Activated naive CD8-positive, alpha-beta T cell treated with anti-CD3 and anti-CD28 coated beads, Interleukin-2, amount 50 U/mL, for 24 hours (primary cell): ENCODE data around the gene TSPAN18.

ENCODE experiments used
- ATAC-seq: fragments of 150-1000 bp; cut with Tn5 transposase; one replicate; pipeline ENCODE4 v1.10.0; 2021
- DNase-seq: peaks from one replicate; pipeline ENCODE4 v3.0.0; 2021
- H3K27ac Mint-ChIP-seq: one replicate; pipeline ENCODE4 v1.8.0; 2021; ENCODE audit warnings: mild to moderate bottlenecking, mixed read lengths
- H3K27me3 Mint-ChIP-seq: one replicate; pipeline ENCODE4 v1.8.0; 2021; ENCODE audit warnings: mixed read lengths
- H3K36me3 Mint-ChIP-seq: one replicate; pipeline ENCODE4 v1.8.0; 2021; ENCODE audit warnings: low read depth, mixed read lengths
- H3K4me1 Mint-ChIP-seq: one replicate; pipeline ENCODE4 v1.8.0; 2021; ENCODE audit warnings: mixed read lengths
- H3K4me3 Mint-ChIP-seq: one replicate; pipeline ENCODE4 v1.8.0; 2021; ENCODE audit warnings: mild to moderate bottlenecking, moderate library complexity, mixed read lengths
- H3K9me3 Mint-ChIP-seq: one replicate; pipeline ENCODE4 v1.8.0; 2021; ENCODE audit warnings: mixed read lengths

The TSPAN18 gene

DNA sequence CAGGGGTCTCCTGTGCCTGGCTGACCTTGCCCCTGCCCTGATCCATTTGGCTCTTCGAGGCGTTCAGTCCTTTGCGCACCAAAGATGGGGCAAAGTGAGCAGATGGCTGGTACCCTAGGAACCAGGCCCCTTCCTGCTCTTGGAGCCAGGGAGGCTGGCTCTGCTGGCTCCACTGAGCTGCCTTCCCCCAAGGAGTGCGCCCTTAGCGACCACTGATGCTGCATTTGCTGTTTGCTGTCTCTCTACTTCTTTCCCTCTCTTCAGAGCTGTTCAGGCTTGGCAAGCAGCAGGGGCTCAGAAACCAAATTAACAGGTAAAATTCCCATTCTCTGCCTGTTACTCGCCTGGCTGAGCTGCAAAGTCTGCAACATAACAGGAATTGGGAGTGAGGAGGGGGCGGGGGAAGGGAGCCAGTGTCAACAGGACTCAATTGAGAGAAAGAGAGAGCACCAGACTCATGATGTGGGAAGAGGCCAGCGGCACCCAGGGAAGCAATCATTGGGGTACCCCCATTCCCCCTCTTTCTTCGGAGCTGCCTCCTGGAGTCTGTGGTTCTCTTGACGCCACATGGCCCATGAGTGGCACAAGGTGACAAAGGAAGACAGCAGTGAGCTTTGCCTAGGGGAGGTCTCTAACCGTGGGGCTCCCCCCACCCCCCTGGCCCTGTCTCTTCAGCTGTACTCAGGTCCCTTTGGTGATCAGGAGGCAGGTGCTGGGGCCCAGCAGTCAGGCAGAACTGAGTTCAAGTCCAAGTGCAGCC lies 121.6 kb downstream of the TSPAN18 start:
- DNase-seq: no peak
- Mint-ChIP-seq H3K27ac (no peak overlapping the region), H3K27me3 (peaks cover 17% of the 10 kb centered on the region), H3K9me3 (peaks cover 19% of the 10 kb centered on the region), H3K4me3 (no peak overlapping the region), H3K36me3 (peaks cover 5% of the 10 kb centered on the region), H3K4me1 (no peaks in the 10 kb centered on the region)
- no peak for ATAC-seq

DNA sequence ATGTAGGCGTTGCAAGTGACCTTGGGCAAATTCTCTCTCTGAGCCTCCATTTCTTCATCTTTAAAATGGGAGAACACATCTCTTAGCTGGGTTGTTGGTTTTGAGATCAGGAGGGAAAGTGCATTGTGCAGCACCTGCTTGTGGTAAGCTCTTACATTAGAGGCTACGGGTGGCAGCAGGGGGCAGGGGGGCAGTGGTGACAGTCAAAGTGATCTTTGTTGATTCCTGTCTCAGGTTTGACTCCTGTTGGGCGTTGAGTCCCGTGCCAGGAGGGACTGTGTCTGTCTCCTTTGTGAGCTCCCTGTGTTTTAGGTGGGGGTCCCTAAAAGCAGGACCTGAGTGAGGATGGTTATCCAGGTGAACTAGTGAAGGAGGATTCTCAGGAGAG lies 122.2 kb downstream of the TSPAN18 start:
- no peaks in the 10 kb centered on the region for H3K4me1 Mint-ChIP-seq
- no peak overlapping the region for H3K4me3 Mint-ChIP-seq
- no peak for DNase-seq
- peaks cover 16% of the 10 kb centered on the region for H3K9me3 Mint-ChIP-seq
- no peak for ATAC-seq
- H3K27me3 Mint-ChIP-seq: peaks cover 17% of the 10 kb centered on the region
- no peak overlapping the region for H3K27ac Mint-ChIP-seq
- peaks cover 5% of the 10 kb centered on the region for H3K36me3 Mint-ChIP-seq

- H3K9me3 Mint-ChIP-seq: peaks cover 11% of the 10 kb centered on the region
- no peak overlapping the region for H3K27ac Mint-ChIP-seq
- no peaks in the 10 kb centered on the region for H3K4me1 Mint-ChIP-seq
- DNase-seq (no peak), ATAC-seq (no peak)
- peaks cover 2% of the 10 kb centered on the region for H3K36me3 Mint-ChIP-seq
- H3K4me3 Mint-ChIP-seq: no peak overlapping the region
- H3K27me3 Mint-ChIP-seq: peaks cover 17% of the 10 kb centered on the region
Measured at GRCh38 chr11:44849424-44849823, 122.7 kb downstream of the TSPAN18 start.

DNA sequence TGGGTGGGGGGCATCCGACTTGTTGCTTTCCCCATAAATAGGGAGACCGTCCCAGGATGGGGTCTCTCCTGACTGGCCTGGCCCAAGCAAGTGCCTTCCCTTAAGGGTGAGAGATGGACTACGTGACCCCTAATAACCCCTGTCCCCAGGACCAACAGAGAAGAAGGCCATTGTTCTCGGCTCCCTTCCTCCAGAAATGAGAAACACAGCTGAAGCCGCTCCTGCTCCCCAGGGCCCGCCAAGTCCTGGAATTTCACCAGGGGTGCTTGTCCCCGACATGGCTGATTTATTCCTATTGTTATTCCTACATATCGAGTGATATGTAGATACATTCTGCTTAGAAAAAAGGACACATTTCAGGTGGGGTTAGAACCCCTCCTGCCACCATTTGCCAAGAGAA lies 123.2 kb downstream of the TSPAN18 start:
- H3K4me3 Mint-ChIP-seq: no peak overlapping the region
- H3K27me3 Mint-ChIP-seq: peaks cover 17% of the 10 kb centered on the region
- no peak for ATAC-seq
- no peak overlapping the region for H3K27ac Mint-ChIP-seq
- peaks cover 2% of the 10 kb centered on the region for H3K36me3 Mint-ChIP-seq
- no peak for DNase-seq
- peaks cover 7% of the 10 kb centered on the region for H3K9me3 Mint-ChIP-seq
- peaks cover under 1% of the 10 kb centered on the region for H3K4me1 Mint-ChIP-seq

DNA sequence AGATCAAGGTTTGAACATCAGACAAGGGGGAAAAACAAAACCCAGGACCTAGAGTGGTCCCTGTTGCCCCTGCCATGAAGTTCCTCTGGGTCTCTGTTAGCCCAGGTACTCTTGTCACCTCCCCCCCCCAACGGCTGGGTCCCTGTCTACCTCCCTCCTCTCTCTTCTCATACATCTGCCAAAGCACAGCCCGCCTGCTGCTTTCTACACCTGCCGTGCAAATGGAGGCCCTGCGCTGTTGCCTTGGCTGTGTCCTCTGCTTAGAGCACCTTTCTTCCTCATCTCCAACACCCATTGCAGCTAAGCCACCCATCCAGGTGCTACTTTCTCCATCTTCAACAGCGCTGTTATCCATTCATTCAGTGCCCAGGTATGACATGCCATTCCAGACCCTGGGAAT lies 124.7 kb downstream of the TSPAN18 start:
- Mint-ChIP-seq H3K36me3 (no peaks in the 10 kb centered on the region), H3K9me3 (peaks cover 7% of the 10 kb centered on the region)

DNA sequence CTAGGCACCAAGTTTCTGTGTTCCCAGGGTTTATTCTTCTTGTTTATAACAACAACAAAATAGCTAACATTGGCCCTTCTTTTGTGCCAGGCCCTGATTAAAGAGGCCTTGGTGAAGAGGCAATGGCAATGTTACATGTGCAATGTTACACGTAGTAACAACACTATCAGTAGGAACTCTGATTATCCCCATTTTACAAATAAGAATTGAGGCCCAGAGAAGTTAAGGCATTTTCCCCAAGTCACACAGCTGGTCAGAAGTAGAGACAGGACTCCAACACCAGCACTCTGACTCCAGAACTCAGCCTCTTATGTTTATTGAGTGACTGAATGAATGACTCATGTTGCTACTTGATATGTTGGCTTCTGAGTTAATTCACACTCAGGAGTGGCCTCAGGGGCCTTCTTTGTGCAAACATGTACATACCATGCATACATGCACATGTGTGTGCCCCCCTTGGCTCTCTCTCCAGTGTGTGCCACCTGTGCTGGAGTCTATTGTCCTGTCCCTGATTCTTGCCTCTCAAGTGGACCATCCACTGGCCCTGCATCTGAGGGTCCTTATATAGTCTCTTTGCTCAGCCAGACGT lies 125.5 kb downstream of the TSPAN18 start:
- peaks cover 13% of the 10 kb centered on the region for H3K4me1 Mint-ChIP-seq
- H3K27ac Mint-ChIP-seq: no peak overlapping the region
- DNase-seq (no peak), ATAC-seq (no peak)
- no peaks in the 10 kb centered on the region for H3K36me3 Mint-ChIP-seq
- H3K27me3 Mint-ChIP-seq: peaks cover 17% of the 10 kb centered on the region
- H3K9me3 Mint-ChIP-seq: peaks cover 3% of the 10 kb centered on the region
- H3K4me3 Mint-ChIP-seq: no peak overlapping the region

More for the DNA sequence above, 124.7 kb downstream of the TSPAN18 start:
- Mint-ChIP-seq H3K27me3 (peaks cover 17% of the 10 kb centered on the region), H3K27ac (no peak overlapping the region), H3K4me3 (no peak overlapping the region), H3K4me1 (peaks cover 13% of the 10 kb centered on the region)
- DNase-seq (no peak), ATAC-seq (no peak)

DNA sequence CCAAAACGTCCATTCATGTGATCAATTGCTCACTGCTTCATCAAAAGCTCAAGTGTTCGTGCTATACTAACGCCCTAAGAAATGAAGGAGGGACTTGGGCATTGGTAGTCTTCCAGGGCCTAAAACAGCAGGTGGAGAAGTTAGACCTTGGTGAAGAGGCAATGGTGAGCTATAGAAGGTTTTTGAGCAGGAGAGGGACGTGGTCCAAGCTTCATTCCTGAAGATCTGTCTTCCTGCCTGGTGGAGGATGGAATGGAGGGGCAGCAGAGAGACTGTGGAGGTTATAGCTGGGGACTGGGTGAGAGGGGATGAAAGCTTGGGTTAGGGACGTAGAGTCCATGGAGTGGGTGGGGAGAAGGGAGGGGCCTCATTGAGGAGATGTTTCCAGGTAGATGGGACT lies 126.2 kb downstream of the TSPAN18 start:
- H3K36me3 Mint-ChIP-seq: no peaks in the 10 kb centered on the region
- ATAC-seq (no peak), DNase-seq (no peak)
- H3K4me1 Mint-ChIP-seq: peaks cover 13% of the 10 kb centered on the region
- no peak overlapping the region for H3K4me3 Mint-ChIP-seq
- H3K9me3 Mint-ChIP-seq: no peaks in the 10 kb centered on the region
- H3K27me3 Mint-ChIP-seq: peaks cover 23% of the 10 kb centered on the region
- no peak overlapping the region for H3K27ac Mint-ChIP-seq

DNA sequence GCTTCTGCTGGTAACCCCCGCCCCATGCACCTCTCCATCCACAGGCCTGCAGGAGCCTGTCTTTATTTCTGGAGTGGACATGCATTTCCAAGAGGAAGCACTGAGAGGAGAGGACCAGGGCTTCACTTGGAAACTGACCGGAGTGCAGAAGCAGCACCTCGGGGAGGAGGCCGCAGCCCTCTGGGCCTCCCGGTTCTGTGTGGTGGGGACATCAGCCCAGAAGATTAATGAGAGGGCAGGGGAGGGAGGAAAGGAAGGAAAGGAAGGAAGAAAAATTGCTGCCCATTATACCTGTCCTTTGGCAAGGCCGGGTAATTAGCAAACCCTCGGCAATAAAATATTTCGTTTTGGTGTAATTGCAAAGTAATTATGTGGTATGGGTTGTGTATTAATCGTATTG lies 126.9 kb downstream of the TSPAN18 start:
- Mint-ChIP-seq H3K27me3 (peaks cover 29% of the 10 kb centered on the region), H3K4me3 (no peak overlapping the region), H3K4me1 (peaks cover 13% of the 10 kb centered on the region), H3K9me3 (no peaks in the 10 kb centered on the region), H3K27ac (no peak overlapping the region), H3K36me3 (no peaks in the 10 kb centered on the region)
- no peak for ATAC-seq
- DNase-seq: no peak

GRCh38 chr11:44854086-44854485 lies 127.3 kb downstream of the TSPAN18 start:
- H3K9me3 Mint-ChIP-seq: no peaks in the 10 kb centered on the region
- no peaks in the 10 kb centered on the region for H3K36me3 Mint-ChIP-seq
- ATAC-seq (no peak), DNase-seq (no peak)
- H3K4me3 Mint-ChIP-seq: no peak overlapping the region
- peaks cover 13% of the 10 kb centered on the region for H3K4me1 Mint-ChIP-seq
- H3K27ac Mint-ChIP-seq: no peak overlapping the region
- H3K27me3 Mint-ChIP-seq: peaks cover 33% of the 10 kb centered on the region

DNA sequence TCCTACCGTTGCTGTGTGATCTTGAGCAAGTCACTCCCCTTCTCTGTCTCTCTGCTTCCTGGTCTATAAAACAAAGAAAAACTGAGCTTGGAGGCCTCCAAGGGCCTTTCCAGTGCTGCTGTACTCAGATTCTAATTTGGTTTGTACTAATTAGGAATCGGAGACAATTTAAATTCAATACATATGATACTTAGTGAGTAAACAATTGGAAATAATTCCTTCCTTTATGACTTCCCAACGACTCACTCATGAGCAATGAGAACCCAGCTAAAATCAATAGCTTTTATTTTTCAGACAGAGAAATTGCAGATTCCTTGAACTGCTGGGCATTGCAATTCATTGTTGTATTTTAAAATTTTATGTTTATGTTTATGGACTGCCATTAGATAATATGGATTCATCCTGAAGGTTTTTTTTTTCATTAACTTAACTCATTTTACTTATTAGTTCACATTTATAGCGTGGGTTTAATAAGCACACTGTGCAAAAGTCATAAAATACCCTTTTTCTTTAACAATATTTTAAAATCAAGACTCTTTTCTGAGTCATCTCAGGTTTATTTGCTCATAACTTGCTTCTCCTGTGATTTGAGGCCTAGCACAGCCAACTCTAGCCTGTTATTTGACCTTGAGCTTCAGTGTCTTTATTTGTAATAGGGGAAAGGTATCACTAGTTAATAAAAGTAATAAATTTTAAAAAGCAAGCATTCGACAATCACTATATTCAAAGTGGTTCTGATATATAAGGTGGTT lies 128.2 kb downstream of the TSPAN18 start:
- no peaks in the 10 kb centered on the region for H3K36me3 Mint-ChIP-seq
- peaks cover 41% of the 10 kb centered on the region for H3K27me3 Mint-ChIP-seq
- ATAC-seq (no peak), DNase-seq (no peak)
- H3K27ac Mint-ChIP-seq: no peak overlapping the region
- H3K4me3 Mint-ChIP-seq: no peak overlapping the region
- peaks cover 13% of the 10 kb centered on the region for H3K4me1 Mint-ChIP-seq
- no peaks in the 10 kb centered on the region for H3K9me3 Mint-ChIP-seq

DNA sequence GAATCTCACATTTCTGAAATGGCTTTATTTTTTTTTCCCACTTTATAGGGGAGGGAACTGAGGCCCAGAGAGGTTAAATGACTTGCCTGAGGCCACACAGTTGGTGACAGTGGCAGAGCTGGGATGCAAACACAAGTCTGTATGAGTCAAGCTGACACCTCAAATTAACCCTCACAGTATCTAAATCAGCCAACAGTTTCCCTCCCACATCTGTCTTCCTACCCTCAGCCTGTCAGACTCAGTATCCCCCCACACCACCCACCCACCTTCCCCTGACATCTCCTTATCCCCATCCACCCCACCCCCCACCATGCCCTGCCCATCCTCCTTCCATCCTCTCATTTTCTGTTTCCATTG lies 128.7 kb downstream of the TSPAN18 start:
- ATAC-seq: peak; percentile 98
- Mint-ChIP-seq H3K4me3 (no peak overlapping the region), H3K27ac (no peak overlapping the region), H3K36me3 (no peaks in the 10 kb centered on the region), H3K4me1 (peaks cover 15% of the 10 kb centered on the region), H3K27me3 (peaks cover 43% of the 10 kb centered on the region), H3K9me3 (no peaks in the 10 kb centered on the region)
- peak; percentile 27 for DNase-seq

GRCh38 chr11:44857490-44858090 lies 130.8 kb downstream of the TSPAN18 start:
- Mint-ChIP-seq H3K27me3 (peaks cover 41% of the 10 kb centered on the region), H3K27ac (no peak overlapping the region), H3K9me3 (no peaks in the 10 kb centered on the region)

GRCh38 chr11:44858796-44859527 lies 132.2 kb downstream of the TSPAN18 start:
- H3K27me3 Mint-ChIP-seq: peaks cover 45% of the 10 kb centered on the region
- peaks cover 2% of the 10 kb centered on the region for H3K36me3 Mint-ChIP-seq
- H3K27ac Mint-ChIP-seq: no peak overlapping the region
- DNase-seq: no peak
- peaks cover 38% of the 10 kb centered on the region for H3K4me1 Mint-ChIP-seq
- no peak for ATAC-seq
- no peaks in the 10 kb centered on the region for H3K9me3 Mint-ChIP-seq
- H3K4me3 Mint-ChIP-seq: no peak overlapping the region

More at GRCh38 chr11:44857490-44858090, 130.8 kb downstream of the TSPAN18 start:
- Mint-ChIP-seq H3K36me3 (peaks cover 2% of the 10 kb centered on the region), H3K4me1 (peaks cover 32% of the 10 kb centered on the region), H3K4me3 (no peak overlapping the region)
- DNase-seq: no peak
- no peak for ATAC-seq

GRCh38 chr11:44859528-44859925 lies 132.8 kb downstream of the TSPAN18 start:
- Mint-ChIP-seq H3K27ac (no peak overlapping the region), H3K27me3 (peaks cover 46% of the 10 kb centered on the region)

More at GRCh38 chr11:44859528-44859925, 132.8 kb downstream of the TSPAN18 start:
- H3K4me1 Mint-ChIP-seq: peaks cover 38% of the 10 kb centered on the region
- no peak for DNase-seq
- ATAC-seq: no peak
- no peaks in the 10 kb centered on the region for H3K9me3 Mint-ChIP-seq
- peaks cover 2% of the 10 kb centered on the region for H3K36me3 Mint-ChIP-seq
- no peak overlapping the region for H3K4me3 Mint-ChIP-seq
